Measurements from ENCODE around the gene MYOC.

- TF ChIP-seq CEBPB (IDR thresholded peaks at IDR 0.05) (no peak), REST (IDR thresholded peaks at IDR 0.05; ENCODE audit: low read depth) (no peak), EP300 (IDR thresholded peaks at IDR 0.05; ENCODE audit: borderline replicate concordance) (no peak), CREB1 (IDR thresholded peaks at IDR 0.05; ENCODE audit: low read depth) (no peak), MAX (IDR thresholded peaks at IDR 0.05) (no peak), FOXM1 (IDR thresholded peaks at IDR 0.05; ENCODE audit: borderline replicate concordance, low read depth) (no peak), TAF1 (IDR thresholded peaks at IDR 0.05; ENCODE audit: low read depth) (no peak), ZBTB7A (IDR thresholded peaks at IDR 0.05; ENCODE audit: low read depth) (no peak), EGR1 (IDR thresholded peaks at IDR 0.05) (no peak), NFIC (IDR thresholded peaks at IDR 0.05) (no peak)
Observed at GRCh38 chr1:171596705-171597104, 55.8 kb downstream of the MYOC start.
